ENCODE measurements around the gene EFNB1. TPM values are rescaled to one million over a fixed set of nuclear protein-coding genes. Genes with fewer than 3 reads are reported as not detected.
A peak's percentile ranks its signal among the peaks of the same experiment; 100 is the strongest.

The EFNB1 gene
- total RNA-seq, 4 donors from 2014 or later = 97.8 to 109 (median 102) TPM

DNA sequence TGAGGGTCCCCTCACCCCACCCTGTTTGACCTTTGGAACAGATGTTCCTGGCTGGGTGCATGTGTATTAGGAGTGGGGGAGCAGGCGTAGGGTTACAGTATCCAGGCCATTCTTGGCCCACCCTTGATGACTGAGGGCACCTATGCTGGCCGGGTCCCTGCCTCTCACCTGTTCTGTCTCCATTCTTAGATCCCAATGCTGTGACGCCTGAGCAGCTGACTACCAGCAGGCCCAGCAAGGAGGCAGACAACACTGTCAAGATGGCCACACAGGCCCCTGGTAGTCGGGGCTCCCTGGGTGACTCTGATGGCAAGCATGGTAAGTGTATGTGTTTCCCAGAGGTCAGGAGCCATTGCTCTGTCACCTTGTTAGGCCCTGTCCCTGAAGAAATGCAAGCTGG is 10.9 kb downstream of the EFNB1 start:
- peak in 1 of 2 donors; percentile 70 for DNase-seq (ENCODE audit: low spot score in 2 of 2)
- intact Hi-C loops (cut with DNase I; ENCODE audit: low total_unique reads) = no loop called here

DNA sequence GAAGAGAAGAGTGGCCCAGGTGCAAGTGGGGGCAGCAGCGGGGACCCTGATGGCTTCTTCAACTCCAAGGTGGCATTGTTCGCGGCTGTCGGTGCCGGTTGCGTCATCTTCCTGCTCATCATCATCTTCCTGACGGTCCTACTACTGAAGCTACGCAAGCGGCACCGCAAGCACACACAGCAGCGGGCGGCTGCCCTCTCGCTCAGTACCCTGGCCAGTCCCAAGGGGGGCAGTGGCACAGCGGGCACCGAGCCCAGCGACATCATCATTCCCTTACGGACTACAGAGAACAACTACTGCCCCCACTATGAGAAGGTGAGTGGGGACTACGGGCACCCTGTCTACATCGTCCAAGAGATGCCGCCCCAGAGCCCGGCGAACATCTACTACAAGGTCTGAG is 11.4 kb downstream of the EFNB1 start:
- intact Hi-C loops (cut with DNase I; ENCODE audit: low total_unique reads) = no loop called here
- 83 to 90% methylated on average over 7 to 21 of the region's 22 CpGs for WGBS, 2 donors
- H3K4me3 ChIP-seq (ENCODE audit: low read depth, poor library complexity, severe bottlenecking) = no peak overlapping the region
- no peak for TF ChIP-seq POLR2A (IDR thresholded peaks at IDR 0.05)
- TF ChIP-seq, protein P1, sequence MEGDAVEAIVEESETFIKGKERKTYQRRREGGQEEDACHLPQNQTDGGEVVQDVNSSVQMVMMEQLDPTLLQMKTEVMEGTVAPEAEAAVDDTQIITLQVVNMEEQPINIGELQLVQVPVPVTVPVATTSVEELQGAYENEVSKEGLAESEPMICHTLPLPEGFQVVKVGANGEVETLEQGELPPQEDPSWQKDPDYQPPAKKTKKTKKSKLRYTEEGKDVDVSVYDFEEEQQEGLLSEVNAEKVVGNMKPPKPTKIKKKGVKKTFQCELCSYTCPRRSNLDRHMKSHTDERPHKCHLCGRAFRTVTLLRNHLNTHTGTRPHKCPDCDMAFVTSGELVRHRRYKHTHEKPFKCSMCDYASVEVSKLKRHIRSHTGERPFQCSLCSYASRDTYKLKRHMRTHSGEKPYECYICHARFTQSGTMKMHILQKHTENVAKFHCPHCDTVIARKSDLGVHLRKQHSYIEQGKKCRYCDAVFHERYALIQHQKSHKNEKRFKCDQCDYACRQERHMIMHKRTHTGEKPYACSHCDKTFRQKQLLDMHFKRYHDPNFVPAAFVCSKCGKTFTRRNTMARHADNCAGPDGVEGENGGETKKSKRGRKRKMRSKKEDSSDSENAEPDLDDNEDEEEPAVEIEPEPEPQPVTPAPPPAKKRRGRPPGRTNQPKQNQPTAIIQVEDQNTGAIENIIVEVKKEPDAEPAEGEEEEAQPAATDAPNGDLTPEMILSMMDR (IDR thresholded peaks at IDR 0.05) = no peak
- no peak for DNase-seq (ENCODE audit: low spot score in 2 of 2)

More for the DNA sequence above, 10.9 kb downstream of the EFNB1 start:
- 82 to 95% methylated on average over 3 to 4 of the region's 4 CpGs for WGBS, 2 donors
- H3K4me3 ChIP-seq (ENCODE audit: low read depth, poor library complexity, severe bottlenecking) = no peak overlapping the region
- TF ChIP-seq POLR2A (IDR thresholded peaks at IDR 0.05) = no peak
- TF ChIP-seq, protein P1 (IDR thresholded peaks at IDR 0.05) = no peak

DNA sequence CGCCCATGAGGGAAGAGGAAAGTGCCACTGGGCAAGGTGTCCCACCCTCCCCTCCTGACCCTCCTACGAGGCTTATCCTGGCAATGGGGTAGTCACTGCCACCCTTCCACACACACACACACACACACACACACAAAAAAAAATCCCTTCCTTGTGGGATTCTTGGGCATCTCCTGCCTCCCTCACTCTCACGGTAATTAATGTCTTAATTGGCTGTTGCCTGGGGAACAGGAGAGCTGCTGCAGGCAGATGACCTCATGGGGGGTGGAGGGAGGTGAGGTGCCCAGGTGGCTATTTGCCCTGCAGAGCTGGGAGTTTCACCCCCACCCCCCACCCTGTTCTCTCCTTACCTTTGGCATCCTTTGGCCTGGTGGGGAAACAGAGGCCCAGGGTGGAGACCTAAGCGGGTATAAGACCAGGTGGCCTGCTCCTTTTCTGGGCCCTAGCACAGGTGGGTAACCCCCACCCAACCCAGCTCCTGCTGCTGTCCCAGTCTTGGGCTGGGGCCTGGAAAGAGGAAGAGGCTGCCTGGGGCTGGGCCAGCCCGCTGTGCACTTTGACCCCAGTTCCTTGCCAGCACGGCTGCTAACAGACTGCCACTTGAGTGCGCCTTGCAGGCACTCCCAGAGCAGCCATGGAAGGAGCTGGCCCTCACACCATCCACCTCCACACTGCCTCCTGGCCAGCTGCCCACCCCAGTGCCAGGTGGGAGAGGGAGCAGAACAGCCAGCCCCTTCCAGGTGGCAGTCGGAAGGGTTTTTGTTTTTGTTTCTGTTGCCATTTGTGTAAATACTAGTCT is 12.6 kb downstream of the EFNB1 start:
- no peak overlapping the region for H3K4me3 ChIP-seq (ENCODE audit: low read depth, poor library complexity, severe bottlenecking)
- DNase-seq (ENCODE audit: low spot score in 2 of 2) = no peak
- intact Hi-C loops (cut with DNase I; ENCODE audit: low total_unique reads) = no loop called here
- TF ChIP-seq, protein P1 (IDR thresholded peaks at IDR 0.05) = no peak
- no peak for TF ChIP-seq POLR2A (IDR thresholded peaks at IDR 0.05)
- 58 to 69% methylated on average over 7 to 8 of the region's 8 CpGs for WGBS, 2 donors

DNA sequence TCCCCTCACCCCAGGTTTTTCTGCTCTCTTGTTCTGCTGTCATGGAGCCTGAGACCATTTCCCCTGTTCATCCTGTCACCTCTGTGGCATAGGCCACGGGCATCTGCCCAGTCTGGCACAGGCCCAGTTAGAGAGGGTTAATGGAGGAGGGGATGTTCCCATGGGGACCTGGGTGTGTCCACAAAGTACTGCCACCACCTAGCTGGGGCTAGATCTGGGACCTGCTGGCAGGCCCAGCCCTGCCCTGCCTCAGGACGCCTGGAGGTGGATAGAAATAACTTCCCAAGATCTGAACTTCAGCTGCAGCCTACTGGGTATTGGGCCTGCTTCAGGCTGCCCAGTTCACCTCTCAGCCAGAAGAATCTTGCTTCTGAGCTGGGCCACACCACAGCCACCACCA is 13.5 kb downstream of the EFNB1 start:
- TF ChIP-seq POLR2A (IDR thresholded peaks at IDR 0.05) = no peak
- TF ChIP-seq, protein P1 (IDR thresholded peaks at IDR 0.05) = no peak
- intact Hi-C loops (cut with DNase I; ENCODE audit: low total_unique reads) = no loop called here
- WGBS, 2 donors = 50 to 60% methylated on average over 1 to 2 of the region's 2 CpGs
- no peak overlapping the region for H3K4me3 ChIP-seq (ENCODE audit: low read depth, poor library complexity, severe bottlenecking)
- DNase-seq (ENCODE audit: low spot score in 2 of 2) = no peak

- no peak overlapping the region for H3K4me3 ChIP-seq (ENCODE audit: low read depth, poor library complexity, severe bottlenecking)
- no peak for DNase-seq (ENCODE audit: low spot score in 2 of 2)
- intact Hi-C loops (cut with DNase I; ENCODE audit: low total_unique reads) = no loop called here
- TF ChIP-seq, protein P1 (IDR thresholded peaks at IDR 0.05) = no peak
- TF ChIP-seq POLR2A (IDR thresholded peaks at IDR 0.05) = no peak
- 43 to 68% methylated on average over 8 to 12 of the region's 12 CpGs for WGBS, 2 donors
Measured at GRCh38 chrX:68842781-68843581, 14.2 kb downstream of the EFNB1 start.
